ENCODE data around the gene ZNF219. TPM values are rescaled to one million over a fixed set of nuclear protein-coding genes. Genes with fewer than 3 reads are reported as not detected.

ZNF219 gene
- total RNA-seq, 1 donor from 2014 or later, result 1.6 TPM

DNA sequence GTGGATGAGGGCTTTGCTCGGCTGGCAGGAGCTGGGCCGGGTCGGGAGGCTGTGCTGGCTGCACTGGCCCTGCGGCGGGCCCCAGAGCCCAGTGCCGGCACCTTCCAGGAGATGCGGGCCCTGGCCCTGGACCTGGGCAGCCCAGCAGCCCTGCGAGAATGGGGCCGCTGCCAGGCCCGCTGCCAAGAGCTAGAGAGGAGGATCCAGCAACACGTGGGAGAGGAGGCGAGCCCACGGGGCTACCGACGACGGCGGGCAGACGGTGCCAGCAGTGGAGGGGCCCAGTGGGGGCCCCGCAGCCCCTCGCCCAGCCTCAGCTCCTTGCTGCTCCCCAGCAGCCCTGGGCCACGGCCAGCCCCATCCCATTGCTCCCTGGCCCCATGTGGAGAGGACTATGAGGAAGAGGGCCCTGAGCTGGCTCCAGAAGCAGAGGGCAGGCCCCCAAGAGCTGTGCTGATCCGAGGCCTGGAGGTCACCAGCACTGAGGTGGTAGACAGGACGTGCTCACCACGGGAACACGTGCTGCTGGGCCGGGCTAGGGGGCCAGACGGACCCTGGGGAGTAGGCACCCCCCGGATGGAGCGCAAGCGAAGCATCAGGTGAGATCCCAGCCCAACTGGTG lies 16.8 kb downstream of the ZNF219 start:
- Mint-ChIP-seq H3K27ac (no peak overlapping the region), H3K4me3 (no peak overlapping the region), H3K36me3 (ENCODE audit: low read depth) (no peaks in the 10 kb centered on the region), H3K4me1 (peaks cover 2% of the 10 kb centered on the region), H3K27me3 (peaks cover 2% of the 10 kb centered on the region), H3K9me3 (no peaks in the 10 kb centered on the region)
- ATAC-seq (ENCODE audit: low read depth) (no peak), DNase-seq (no peak)
- TF ChIP-seq, protein P1, sequence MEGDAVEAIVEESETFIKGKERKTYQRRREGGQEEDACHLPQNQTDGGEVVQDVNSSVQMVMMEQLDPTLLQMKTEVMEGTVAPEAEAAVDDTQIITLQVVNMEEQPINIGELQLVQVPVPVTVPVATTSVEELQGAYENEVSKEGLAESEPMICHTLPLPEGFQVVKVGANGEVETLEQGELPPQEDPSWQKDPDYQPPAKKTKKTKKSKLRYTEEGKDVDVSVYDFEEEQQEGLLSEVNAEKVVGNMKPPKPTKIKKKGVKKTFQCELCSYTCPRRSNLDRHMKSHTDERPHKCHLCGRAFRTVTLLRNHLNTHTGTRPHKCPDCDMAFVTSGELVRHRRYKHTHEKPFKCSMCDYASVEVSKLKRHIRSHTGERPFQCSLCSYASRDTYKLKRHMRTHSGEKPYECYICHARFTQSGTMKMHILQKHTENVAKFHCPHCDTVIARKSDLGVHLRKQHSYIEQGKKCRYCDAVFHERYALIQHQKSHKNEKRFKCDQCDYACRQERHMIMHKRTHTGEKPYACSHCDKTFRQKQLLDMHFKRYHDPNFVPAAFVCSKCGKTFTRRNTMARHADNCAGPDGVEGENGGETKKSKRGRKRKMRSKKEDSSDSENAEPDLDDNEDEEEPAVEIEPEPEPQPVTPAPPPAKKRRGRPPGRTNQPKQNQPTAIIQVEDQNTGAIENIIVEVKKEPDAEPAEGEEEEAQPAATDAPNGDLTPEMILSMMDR (IDR thresholded peaks at IDR 0.05), result no peak
- intact Hi-C loops (cut with micrococcal nuclease), result no loop called here
- POLR2A ChIA-PET, result no interaction called here
- CTCF ChIA-PET, result interaction anchor here (0.9 kb wide), 1 partner anchor 14 kb away, joined by 3 read pairs; no protein-coding TSS in a partner anchor

DNA sequence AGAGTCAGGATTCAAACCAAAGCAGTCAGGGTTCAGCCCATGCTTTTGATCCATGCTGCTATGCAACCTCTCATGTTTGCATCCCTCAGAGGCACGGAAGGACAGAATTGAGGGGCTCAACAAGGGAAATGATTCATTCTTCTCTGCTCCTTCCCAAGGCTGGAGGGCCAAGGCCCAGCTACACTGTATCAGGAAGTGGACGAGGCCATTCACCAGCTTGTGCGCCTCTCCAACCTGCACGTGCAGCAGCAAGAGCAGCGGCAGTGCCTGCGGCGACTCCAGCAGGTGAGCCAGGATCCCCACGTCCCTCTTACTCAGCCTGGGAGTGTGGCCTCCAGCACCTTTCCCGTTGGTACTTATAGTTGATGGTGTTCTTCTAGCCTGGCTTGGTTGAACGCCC lies 19.7 kb downstream of the ZNF219 start:
- Mint-ChIP-seq H3K27me3 (peaks cover 2% of the 10 kb centered on the region), H3K4me3 (no peak overlapping the region), H3K27ac (no peak overlapping the region), H3K4me1 (no peaks in the 10 kb centered on the region), H3K36me3 (ENCODE audit: low read depth) (no peaks in the 10 kb centered on the region), H3K9me3 (no peaks in the 10 kb centered on the region)
- TF ChIP-seq, protein P1 (IDR thresholded peaks at IDR 0.05), result no peak
- intact Hi-C loops (cut with micrococcal nuclease), result loop anchor here (10.0 kb wide), 1 partner anchor 444 kb away; no protein-coding TSS in a partner anchor
- no peak for ATAC-seq (ENCODE audit: low read depth)
- DNase-seq, result no peak
- ChIA-PET POLR2A (no interaction called here), CTCF (interaction anchor here (1.4 kb wide), 1 partner anchor 10 kb away, joined by 3 read pairs; no protein-coding TSS in a partner anchor)

GRCh38 chr14:21078287-21078686 lies 20.2 kb downstream of the ZNF219 start:
- ATAC-seq (ENCODE audit: low read depth), result no peak
- CTCF ChIA-PET, result interaction anchor here (1.4 kb wide), 1 partner anchor 10 kb away, joined by 3 read pairs; no protein-coding TSS in a partner anchor
- no peak for DNase-seq
- no peaks in the 10 kb centered on the region for H3K36me3 Mint-ChIP-seq (ENCODE audit: low read depth)
- peaks cover 2% of the 10 kb centered on the region for H3K27me3 Mint-ChIP-seq
- H3K4me3 Mint-ChIP-seq, result no peak overlapping the region
- no peak overlapping the region for H3K27ac Mint-ChIP-seq
- POLR2A ChIA-PET, result no interaction called here
- H3K9me3 Mint-ChIP-seq, result no peaks in the 10 kb centered on the region
- TF ChIP-seq, protein P1 (IDR thresholded peaks at IDR 0.05), result no peak
- no peaks in the 10 kb centered on the region for H3K4me1 Mint-ChIP-seq
- intact Hi-C loops (cut with micrococcal nuclease), result loop anchor here (10.0 kb wide), 1 partner anchor 443 kb away; no protein-coding TSS in a partner anchor

GRCh38 chr14:21077672-21078071 lies 20.8 kb downstream of the ZNF219 start:
- Mint-ChIP-seq H3K4me3 (no peak overlapping the region), H3K9me3 (no peaks in the 10 kb centered on the region), H3K27me3 (peaks cover 2% of the 10 kb centered on the region), H3K36me3 (ENCODE audit: low read depth) (no peaks in the 10 kb centered on the region), H3K27ac (no peak overlapping the region), H3K4me1 (peaks cover 1% of the 10 kb centered on the region)
- ChIA-PET POLR2A (no interaction called here), CTCF (interaction anchor here (0.8 to 1.4 kb wide), 3 partner anchors 9 to 16 kb away, joined by 3 to 4 read pairs (median 3); no protein-coding TSS in a partner anchor)
- DNase-seq (no peak), ATAC-seq (ENCODE audit: low read depth) (no peak)
- intact Hi-C loops (cut with micrococcal nuclease), result loop anchor here (10.0 kb wide), 1 partner anchor 443 kb away; no protein-coding TSS in a partner anchor
- TF ChIP-seq, protein P1 (IDR thresholded peaks at IDR 0.05), result no peak

GRCh38 chr14:21075719-21076437 lies 22.6 kb downstream of the ZNF219 start:
- no peaks in the 10 kb centered on the region for H3K36me3 Mint-ChIP-seq (ENCODE audit: low read depth)
- H3K27me3 Mint-ChIP-seq, result peaks cover 2% of the 10 kb centered on the region
- ChIA-PET POLR2A (no interaction called here), CTCF (interaction anchor here (1.5 kb wide), 1 partner anchor 29 kb away, joined by 3 read pairs; no protein-coding TSS in a partner anchor)
- ATAC-seq (ENCODE audit: low read depth) (no peak), DNase-seq (no peak)
- H3K4me1 Mint-ChIP-seq, result peaks cover 19% of the 10 kb centered on the region
- H3K4me3 Mint-ChIP-seq, result no peak overlapping the region
- intact Hi-C loops (cut with micrococcal nuclease), result loop anchor here (10.0 kb wide), 1 partner anchor 441 kb away; no protein-coding TSS in a partner anchor
- no peak overlapping the region for H3K27ac Mint-ChIP-seq
- TF ChIP-seq, protein P1 (IDR thresholded peaks at IDR 0.05), result no peak
- H3K9me3 Mint-ChIP-seq, result no peaks in the 10 kb centered on the region
